ENCODE data around the gene TPRG1. TPM values are rescaled to one million over a fixed set of nuclear protein-coding genes. Genes with fewer than 3 reads are reported as not detected.

Gene TPRG1
- total RNA-seq, 1 experiment from 2014 or later: 0.55 TPM

DNA sequence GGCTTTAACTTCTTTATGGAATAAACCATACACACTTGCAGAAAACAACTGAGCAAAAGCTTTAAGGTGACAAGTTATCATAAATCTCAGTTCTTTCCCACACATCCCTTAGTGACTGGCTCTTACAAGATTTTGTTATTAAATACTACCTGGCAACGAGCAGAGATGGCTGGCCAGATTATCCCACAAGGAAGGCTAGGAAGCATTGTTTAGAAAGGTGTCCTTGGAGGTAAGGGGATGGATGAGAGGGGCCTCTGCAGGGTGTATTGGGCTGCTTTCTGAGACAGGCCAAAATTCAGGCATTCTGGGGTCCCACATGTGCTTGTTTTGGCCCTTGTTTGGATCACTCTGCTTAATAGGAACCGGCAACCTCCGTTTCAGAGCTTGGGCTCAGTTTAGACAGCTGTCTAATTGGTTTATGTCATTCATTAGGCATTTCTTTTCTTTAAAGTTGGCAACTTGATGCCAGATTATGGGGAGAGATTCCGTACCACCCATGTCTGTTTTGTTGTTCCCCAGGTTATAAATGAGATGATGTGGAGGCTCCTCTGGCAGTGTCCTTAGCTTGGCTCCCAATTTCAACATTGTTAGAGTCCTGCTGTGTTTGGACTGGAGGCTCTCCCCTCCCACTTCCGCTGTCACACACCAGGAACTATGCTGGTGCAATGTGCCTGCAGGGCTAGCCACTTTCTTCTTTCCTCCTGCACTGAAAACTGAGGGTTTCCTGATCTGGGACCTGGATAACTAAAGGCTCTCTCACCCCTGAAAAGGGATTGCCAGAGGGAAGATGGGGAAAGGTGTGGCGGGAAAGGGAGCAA is 121.1 kb downstream of the TPRG1 start (continued):
- TF ChIP-seq, protein P1, sequence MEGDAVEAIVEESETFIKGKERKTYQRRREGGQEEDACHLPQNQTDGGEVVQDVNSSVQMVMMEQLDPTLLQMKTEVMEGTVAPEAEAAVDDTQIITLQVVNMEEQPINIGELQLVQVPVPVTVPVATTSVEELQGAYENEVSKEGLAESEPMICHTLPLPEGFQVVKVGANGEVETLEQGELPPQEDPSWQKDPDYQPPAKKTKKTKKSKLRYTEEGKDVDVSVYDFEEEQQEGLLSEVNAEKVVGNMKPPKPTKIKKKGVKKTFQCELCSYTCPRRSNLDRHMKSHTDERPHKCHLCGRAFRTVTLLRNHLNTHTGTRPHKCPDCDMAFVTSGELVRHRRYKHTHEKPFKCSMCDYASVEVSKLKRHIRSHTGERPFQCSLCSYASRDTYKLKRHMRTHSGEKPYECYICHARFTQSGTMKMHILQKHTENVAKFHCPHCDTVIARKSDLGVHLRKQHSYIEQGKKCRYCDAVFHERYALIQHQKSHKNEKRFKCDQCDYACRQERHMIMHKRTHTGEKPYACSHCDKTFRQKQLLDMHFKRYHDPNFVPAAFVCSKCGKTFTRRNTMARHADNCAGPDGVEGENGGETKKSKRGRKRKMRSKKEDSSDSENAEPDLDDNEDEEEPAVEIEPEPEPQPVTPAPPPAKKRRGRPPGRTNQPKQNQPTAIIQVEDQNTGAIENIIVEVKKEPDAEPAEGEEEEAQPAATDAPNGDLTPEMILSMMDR (IDR thresholded peaks at IDR 0.05): no peak
- TF ChIP-seq ETV6 (CRISPR knock-in tag; IDR thresholded peaks at IDR 0.05): no peak
- TF ChIP-seq ZNF317 (CRISPR knock-in tag; IDR thresholded peaks at IDR 0.05; ENCODE audit: borderline replicate concordance, low read depth): no peak
- no peak for TF ChIP-seq FOXP1 (CRISPR knock-in tag; IDR thresholded peaks at IDR 0.05; ENCODE audit: borderline replicate concordance)
- no peak for TF ChIP-seq ESRRA (CRISPR knock-in tag; IDR thresholded peaks at IDR 0.05; ENCODE audit: borderline replicate concordance)
- TF ChIP-seq SMAD3 (CRISPR knock-in tag; IDR thresholded peaks at IDR 0.05; ENCODE audit: borderline replicate concordance): no peak

DNA sequence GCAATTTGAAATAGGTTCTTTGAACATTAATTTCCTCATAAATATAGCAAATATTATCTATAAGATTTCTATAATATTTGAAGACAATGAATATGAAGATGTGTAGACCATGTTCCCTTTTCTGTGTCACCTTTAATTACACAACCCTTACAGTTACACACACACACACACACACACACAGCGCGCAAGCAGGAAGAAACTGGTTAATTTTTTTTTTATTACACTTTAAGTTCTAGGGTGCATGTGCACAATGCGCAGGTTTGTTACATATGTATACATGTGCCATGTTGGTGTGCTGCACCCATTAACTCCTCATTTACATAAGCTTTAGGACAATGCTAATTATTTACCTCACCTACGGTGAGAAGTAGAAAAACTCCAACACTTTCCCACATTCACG is 122.9 kb downstream of the TPRG1 start:
- Mint-ChIP-seq H3K36me3 (0 out of 2 replicates have a peak, but pooled peaks cover 3% of the 10 kb centered on the region), H3K27me3 (ENCODE audit: low read depth) (no peaks in the 10 kb centered on the region), H3K9me3 (peaks cover 5% of the 10 kb centered on the region; the same call in 1 of the 2 replicates), H3K4me3 (no peak overlapping the region), H3K27ac (no peak overlapping the region), H3K4me1 (peaks cover 30% of the 10 kb centered on the region)
- no peak for TF ChIP-seq HMGA2 (CRISPR knock-in tag; IDR thresholded peaks at IDR 0.05)
- TF ChIP-seq SP1 (CRISPR knock-in tag; conservative IDR thresholded peaks at IDR 0.05): no peak
- TF ChIP-seq ESRRA (CRISPR knock-in tag; IDR thresholded peaks at IDR 0.05; ENCODE audit: borderline replicate concordance): no peak
- TF ChIP-seq, protein P2, sequence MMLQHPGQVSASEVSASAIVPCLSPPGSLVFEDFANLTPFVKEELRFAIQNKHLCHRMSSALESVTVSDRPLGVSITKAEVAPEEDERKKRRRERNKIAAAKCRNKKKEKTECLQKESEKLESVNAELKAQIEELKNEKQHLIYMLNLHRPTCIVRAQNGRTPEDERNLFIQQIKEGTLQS (CRISPR knock-in tag; conservative IDR thresholded peaks at IDR 0.05): no peak
- TF ChIP-seq, protein P3, sequence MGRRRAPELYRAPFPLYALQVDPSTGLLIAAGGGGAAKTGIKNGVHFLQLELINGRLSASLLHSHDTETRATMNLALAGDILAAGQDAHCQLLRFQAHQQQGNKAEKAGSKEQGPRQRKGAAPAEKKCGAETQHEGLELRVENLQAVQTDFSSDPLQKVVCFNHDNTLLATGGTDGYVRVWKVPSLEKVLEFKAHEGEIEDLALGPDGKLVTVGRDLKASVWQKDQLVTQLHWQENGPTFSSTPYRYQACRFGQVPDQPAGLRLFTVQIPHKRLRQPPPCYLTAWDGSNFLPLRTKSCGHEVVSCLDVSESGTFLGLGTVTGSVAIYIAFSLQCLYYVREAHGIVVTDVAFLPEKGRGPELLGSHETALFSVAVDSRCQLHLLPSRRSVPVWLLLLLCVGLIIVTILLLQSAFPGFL (CRISPR knock-in tag; IDR thresholded peaks at IDR 0.05; ENCODE audit: borderline replicate concordance): no peak
- TF ChIP-seq, protein P4, sequence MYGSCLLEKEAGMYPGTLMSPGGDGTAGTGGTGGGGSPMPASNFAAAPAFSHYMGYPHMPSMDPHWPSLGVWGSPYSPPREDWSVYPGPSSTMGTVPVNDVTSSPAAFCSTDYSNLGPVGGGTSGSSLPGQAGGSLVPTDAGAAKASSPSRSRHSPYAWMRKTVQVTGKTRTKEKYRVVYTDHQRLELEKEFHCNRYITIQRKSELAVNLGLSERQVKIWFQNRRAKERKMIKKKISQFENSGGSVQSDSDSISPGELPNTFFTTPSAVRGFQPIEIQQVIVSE (CRISPR knock-in tag; IDR thresholded peaks at IDR 0.05; ENCODE audit: borderline replicate concordance): no peak
- no peak for TF ChIP-seq FOXK1 (CRISPR knock-in tag; IDR thresholded peaks at IDR 0.05)
- no peak for TF ChIP-seq CREB1 (CRISPR knock-in tag; IDR thresholded peaks at IDR 0.05)
- no peak for TF ChIP-seq GABPB1 (CRISPR knock-in tag; IDR thresholded peaks at IDR 0.05)
- TF ChIP-seq IRF2 (CRISPR knock-in tag; IDR thresholded peaks at IDR 0.05; ENCODE audit: borderline replicate concordance, low read depth): no peak
- TF ChIP-seq, protein P1 (IDR thresholded peaks at IDR 0.05): no peak
- TF ChIP-seq, protein P5, sequence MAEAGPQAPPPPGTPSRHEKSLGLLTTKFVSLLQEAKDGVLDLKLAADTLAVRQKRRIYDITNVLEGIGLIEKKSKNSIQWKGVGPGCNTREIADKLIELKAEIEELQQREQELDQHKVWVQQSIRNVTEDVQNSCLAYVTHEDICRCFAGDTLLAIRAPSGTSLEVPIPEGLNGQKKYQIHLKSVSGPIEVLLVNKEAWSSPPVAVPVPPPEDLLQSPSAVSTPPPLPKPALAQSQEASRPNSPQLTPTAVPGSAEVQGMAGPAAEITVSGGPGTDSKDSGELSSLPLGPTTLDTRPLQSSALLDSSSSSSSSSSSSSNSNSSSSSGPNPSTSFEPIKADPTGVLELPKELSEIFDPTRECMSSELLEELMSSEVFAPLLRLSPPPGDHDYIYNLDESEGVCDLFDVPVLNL (CRISPR knock-in tag; IDR thresholded peaks at IDR 0.05; ENCODE audit: borderline replicate concordance, low read depth): no peak
- no peak for TF ChIP-seq NFATC4 (CRISPR knock-in tag; IDR thresholded peaks at IDR 0.05)
- TF ChIP-seq, protein P6, sequence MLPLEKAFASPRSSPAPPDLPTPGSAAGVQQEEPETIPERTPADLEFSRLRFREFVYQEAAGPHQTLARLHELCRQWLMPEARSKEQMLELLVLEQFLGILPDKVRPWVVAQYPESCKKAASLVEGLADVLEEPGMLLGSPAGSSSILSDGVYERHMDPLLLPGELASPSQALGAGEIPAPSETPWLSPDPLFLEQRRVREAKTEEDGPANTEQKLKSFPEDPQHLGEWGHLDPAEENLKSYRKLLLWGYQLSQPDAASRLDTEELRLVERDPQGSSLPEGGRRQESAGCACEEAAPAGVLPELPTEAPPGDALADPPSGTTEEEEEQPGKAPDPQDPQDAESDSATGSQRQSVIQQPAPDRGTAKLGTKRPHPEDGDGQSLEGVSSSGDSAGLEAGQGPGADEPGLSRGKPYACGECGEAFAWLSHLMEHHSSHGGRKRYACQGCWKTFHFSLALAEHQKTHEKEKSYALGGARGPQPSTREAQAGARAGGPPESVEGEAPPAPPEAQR (CRISPR knock-in tag; IDR thresholded peaks at IDR 0.05): no peak
- TF ChIP-seq, protein P7, sequence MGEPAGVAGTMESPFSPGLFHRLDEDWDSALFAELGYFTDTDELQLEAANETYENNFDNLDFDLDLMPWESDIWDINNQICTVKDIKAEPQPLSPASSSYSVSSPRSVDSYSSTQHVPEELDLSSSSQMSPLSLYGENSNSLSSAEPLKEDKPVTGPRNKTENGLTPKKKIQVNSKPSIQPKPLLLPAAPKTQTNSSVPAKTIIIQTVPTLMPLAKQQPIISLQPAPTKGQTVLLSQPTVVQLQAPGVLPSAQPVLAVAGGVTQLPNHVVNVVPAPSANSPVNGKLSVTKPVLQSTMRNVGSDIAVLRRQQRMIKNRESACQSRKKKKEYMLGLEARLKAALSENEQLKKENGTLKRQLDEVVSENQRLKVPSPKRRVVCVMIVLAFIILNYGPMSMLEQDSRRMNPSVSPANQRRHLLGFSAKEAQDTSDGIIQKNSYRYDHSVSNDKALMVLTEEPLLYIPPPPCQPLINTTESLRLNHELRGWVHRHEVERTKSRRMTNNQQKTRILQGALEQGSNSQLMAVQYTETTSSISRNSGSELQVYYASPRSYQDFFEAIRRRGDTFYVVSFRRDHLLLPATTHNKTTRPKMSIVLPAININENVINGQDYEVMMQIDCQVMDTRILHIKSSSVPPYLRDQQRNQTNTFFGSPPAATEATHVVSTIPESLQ (CRISPR knock-in tag; IDR thresholded peaks at IDR 0.05): no peak
- no peak for TF ChIP-seq JAZF1 (CRISPR knock-in tag; IDR thresholded peaks at IDR 0.05)
- no peak for DNase-seq (ENCODE audit: low spot score)
- ChIA-PET POLR2A (no interaction called here), CTCF (no interaction called here)
- ATAC-seq: no peak
